HG02970 (cell line): ENCODE measurements around the gene KDELR1.

Experiments
- ATAC-seq: cut with Tn5 transposase; IDR thresholded peaks from one replicate; pipeline ENCODE4 v1.9.1; 2021; ENCODE audit warnings: mild to moderate bottlenecking, moderate library complexity, moderate number of reproducible peaks; ENCODE audit not compliant: unreplicated experiment, low FRiP score

Gene KDELR1

DNA sequence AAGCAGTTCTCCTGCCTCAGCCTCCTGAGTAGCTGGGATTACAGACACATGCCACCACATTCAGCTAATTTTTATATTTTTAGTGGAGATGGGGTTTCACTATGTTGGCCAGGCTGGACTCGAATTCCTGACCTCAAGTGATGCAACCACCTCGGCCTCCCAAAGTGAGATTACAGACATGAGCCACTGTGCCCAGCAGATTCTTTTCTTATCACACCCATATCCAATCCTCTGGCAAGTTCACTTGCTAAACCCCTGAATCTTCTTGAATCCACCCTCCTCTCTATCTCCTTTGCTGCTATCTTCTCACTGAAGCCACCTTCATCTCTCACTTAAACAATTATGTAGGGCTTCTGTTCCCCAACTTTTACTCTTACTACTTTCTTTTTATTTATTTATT is 45.2 kb downstream of the KDELR1 start:
- no peak for ATAC-seq

DNA sequence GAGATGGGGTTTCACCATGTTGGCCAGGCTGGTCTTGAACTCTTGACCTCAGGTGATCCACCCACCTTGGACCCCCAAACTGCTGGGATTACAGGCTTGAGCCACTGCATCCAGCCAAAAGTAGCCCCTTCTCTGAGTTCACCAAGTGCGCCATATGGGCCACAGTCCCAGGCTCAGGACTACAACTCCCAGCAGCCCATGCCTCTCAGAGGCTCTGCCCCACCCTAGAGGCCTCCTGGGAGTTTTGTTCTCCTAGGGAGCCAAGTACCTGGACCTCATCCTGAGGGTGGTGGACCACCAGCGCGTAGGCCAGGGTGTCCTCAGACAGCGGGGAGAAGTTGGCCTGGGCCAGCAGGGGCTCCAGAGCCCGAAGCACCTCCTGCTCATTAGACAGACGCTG is 46.5 kb downstream of the KDELR1 start:
- no peak for ATAC-seq

DNA sequence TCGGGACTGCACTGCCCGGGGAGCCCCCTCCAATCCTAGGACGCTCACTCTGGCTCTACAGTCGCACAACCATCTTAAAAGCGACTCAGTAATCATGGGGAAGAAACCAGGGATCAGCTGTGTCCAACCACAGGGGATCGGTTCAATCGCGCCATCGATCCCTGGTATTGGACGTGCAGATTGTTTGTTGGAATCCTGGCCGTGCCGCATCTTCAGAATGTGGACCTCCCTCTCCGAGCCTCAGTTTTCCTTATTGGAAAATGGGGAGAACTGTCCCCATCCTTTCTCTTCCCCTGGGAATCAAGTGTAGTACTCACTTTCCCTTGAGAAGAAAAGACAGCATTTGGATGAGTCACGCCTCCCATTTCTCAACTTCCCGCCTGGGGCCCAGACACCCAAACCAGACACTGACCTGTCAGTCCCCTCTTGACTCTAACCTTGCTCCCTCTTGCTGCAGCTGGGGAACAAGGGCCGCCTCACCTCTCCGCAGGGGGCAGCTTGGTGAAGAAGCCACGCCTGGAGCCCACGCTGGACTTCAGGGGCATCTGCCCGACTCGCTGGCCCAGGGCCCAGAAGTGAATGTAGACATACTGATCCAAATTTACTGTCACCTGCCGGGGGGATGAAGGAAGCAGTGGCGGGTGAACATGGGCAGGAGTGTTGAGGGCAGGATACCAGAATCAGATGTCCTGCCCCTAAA is 48.4 kb downstream of the KDELR1 start:
- ATAC-seq, result no peak

DNA sequence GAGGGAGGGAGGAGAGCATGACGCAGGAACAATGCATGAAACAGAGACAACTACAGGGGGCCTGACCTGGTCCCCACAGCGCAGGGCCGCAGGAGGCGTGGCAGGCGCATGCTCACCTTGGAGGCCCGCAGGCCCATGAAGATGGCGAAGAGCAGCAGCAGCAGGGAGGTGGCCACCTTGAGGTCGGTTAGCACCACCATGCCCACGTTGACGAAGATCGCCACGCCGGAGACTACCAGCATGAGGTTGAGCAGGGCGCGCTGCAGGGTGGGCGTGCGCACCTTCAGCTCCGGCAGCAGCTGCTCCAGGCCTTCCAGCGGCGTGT is 49.0 kb downstream of the KDELR1 start:
- ATAC-seq, result no peak

DNA sequence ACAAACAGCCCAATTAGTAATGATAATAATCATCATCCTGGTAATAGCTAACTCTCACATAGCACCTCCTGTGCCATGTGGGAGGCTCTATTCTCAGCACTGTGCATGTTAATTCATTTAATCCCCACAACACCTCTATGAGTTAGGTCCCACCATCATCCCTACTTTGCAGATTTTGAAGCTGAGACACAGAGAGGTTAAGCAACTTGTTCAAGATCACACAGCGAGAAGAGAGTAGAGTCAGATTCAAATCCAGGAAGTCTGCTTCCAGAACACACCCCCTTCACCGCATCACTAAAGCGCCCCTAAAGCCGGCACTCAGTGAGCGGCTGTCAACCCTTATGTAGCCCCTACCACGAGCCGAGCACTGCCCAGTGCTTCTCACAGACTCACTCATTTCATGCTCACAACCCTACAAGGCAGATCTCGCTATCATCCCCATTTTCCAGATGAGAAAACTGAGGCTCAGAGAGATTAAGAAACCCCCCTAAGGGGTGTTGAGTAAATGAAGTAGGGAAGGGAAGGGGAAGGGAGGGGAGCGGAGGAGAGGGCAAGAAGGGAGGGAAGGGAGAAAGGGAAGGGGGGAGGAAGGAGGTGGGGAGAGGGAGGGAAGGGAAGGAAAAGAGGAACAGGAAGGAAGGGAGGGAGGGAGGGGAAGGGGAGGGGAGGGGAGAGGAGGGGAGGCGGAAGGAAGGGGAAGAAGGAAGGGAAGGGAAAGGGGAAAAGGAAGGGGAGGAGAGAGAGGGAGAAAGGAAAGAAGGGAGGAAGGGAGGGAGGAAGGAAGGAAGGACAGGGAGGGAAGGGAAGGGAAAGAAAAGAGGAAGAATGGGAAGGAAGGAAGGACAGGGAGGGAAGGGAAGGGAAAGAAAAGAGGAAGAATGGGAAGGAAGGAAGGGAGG is 49.6 kb downstream of the KDELR1 start:
- ATAC-seq, result no peak

DNA sequence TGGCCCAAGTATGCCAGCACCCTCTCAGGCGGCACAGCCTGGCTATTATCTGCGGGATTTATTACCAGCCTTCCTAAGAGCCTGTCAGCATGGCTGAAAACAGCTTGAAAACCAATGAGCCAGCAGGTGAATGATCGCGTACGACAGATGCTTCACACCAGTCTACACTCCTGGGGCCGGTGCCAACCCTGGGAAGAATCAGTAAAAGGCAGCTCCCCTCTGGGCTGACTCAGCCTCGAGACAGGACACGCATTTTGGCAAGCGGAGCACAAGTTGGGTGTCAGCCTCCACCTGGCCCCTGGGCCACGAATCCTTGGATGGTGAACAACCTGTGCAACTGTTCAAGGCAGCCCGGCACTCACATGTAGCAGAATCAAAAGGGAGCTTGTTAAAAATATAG is 50.4 kb downstream of the KDELR1 start:
- no peak for ATAC-seq

DNA sequence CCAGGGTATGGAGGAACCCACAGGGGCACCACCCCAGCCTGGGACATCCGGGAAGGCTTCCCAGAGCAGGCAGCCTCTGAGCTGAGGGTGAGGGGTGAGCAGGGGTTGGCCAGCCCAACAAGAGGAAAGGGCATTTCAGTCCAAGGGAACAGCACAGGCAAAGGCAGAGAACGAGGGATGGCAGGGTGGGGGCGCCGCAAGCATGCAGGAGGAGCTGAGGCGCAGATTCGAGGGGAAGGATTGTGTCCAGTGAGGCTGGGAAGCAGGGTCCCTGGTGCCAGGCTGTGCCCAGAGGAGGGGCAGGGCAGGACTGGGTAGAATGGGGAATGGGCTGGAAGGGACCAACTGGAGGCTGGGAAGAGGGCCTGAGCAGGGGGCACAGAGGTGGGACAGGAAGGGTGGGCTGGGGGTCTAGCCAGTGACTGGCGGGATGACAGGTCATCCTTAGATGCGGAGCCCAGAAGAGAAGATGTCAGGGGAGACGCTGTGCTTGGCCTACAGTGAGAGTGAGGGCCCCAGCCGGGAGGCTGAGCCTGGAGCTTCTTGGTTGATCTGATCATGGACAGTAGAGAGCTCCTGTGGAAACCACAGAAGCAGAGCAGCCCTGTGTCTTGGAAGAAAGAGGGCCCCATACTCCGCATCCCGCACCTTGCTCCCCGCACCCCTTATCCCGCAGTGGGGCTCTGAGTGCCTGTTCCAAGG is 52.4 kb downstream of the KDELR1 start:
- ATAC-seq, result no peak

DNA sequence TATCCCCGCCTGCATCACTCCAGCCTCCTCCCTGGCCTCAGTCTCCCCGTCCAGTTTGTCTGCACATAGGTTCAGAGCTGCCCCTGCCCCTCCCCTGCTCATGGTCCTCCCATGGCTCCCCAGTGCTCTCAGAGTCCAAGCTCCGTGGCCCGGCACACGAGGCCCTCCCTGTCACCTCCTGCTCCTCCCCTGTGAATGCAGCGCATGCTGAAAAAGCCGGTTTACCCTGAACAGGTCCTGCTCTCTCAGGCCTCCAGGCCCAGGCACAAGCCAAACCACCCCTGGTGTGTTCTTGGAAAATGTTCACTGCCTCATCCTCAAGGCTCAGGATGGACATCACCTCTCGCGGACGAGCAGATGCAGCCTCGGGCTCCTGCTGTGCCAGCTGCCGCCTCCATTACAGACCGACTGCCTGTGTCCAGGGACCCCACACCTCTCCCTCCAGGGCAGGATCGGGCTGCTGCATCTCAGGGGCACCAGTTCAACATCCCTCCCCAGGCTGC is 53.0 kb downstream of the KDELR1 start:
- no peak for ATAC-seq

DNA sequence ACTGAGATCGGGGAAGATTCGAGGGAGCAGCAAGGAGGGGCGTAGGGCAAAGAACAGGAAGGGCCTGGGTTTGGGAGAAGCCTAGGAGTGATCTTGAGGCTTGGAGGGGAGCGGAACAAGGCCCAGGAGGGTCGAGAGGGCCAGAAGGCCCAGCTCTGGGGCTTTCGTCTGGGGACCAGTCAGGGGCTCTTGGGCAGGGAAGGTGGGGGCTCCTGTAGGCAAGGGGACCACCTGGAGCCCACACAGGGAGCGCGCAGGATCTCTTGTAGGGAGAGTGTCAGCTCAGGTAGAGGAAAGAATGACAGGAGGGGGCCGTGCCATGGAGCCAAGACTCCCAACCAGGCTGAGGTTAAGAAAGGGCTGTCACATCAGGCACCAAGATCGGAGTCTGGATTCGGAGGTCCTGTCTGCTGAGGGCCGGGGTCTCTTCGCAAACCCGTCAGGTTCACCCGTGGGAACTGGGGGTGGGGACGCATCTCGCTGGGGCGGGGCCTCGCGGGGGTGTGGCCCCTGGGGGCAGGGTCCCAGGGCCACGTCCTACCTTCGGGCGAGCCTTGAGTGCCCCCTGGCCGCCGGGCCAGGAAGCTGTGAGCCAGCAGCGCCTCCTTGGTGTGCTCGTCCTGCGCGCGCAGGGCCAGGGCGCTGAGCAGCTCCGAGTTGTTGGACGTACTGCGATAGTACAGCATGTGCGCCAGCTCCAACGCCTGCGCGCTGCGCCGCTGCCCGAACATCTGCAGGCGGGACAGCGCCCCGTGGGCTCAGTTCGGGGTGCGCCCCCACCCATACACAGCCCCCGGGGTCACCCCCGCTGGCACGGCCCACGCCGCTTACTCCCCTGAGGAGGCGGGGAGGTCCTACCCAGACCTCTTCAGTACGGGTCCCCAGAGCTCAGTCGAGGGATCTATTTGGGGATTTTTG is 57.6 kb downstream of the KDELR1 start:
- peak; percentile 42 for ATAC-seq

DNA sequence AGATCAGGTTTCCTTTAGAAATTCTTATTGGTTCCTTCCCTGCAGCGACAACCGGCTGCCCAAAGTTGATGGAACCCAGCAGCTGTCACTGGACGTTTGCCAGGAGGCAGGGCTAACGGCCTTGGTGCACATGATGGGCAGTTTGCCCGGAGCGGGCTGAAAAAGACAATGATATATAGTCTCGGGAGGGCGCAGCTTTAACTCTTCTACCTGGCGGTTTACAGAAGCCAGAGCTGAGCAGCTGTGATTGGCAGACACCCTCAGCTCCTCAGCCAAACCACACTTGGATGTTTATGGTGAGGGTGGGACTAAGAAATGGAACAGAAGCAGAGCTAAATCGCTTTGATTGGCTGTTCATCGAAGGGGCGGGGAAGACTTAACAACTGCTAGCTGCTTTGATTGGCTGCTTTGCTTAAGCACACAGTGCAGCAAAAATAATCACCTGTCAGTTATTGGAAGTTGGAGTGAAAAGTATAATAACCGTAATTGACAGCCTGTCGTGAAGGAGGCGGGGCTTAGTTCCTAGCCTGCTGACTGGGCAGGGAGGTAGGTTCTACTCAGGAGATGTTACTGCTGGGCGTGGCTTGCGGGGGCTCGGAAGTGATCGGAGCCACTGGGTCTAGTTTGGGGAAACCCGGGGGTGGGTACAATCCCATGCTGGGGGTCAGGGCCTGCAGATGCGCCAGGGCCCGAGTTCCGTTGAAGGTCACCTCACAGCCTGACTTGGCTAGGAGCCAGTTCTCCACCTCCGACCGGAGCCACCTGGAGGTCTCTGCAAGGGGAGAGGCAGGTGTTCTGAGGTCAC is 58.5 kb downstream of the KDELR1 start:
- peak; percentile 52 for ATAC-seq
